DND-41 (cell line): ENCODE results near the gene ATXN7L3B.

ENCODE experiments used
- ATAC-seq: fragments of 200-7000 bp; cut with Tn5 transposase; 3 replicates; pipeline ENCODE4 v1.9.1; 2021; ENCODE audit warnings: low read depth; ENCODE audit not compliant: insufficient read depth
- DNase-seq: peaks from one replicate; pipeline ENCODE4 v3.0.0-alpha.2; 2020
- H2AFZ ChIP-seq: 2 replicates; pipeline ENCODE4 v1.6.0; 2012; ENCODE audit warnings: low read depth, low read length
- H3K27ac ChIP-seq: 2 replicates; pipeline ENCODE4 v1.5.1; 2012; ENCODE audit warnings: low read length, inconsistent platforms
- H3K27me3 ChIP-seq: fragments of 200-600 bp; sonication (generic); 2 replicates; pipeline ENCODE4 v1.6.0; 2012; ENCODE audit warnings: low read length, mild to moderate bottlenecking, inconsistent platforms; ENCODE audit not compliant: insufficient read depth, poor library complexity
- H3K36me3 ChIP-seq: 2 replicates; pipeline ENCODE4 v1.5.1; 2012; ENCODE audit warnings: low read length, inconsistent platforms; ENCODE audit not compliant: insufficient read depth
- H3K4me1 ChIP-seq: 2 replicates; pipeline ENCODE4 v1.5.1; 2012; ENCODE audit warnings: mild to moderate bottlenecking, low read length; ENCODE audit not compliant: insufficient read depth
- H3K4me2 ChIP-seq: 2 replicates; pipeline ENCODE4 v1.6.0; 2012; ENCODE audit warnings: mild to moderate bottlenecking, moderate library complexity, low read length, inconsistent platforms; ENCODE audit not compliant: insufficient read depth
- H3K4me3 ChIP-seq, 2 experiments: fragments of 200-600 bp in 1 of 2; shearing (Covaris generic) in 1 of 2; 2 replicates each; pipeline ENCODE4 v1.5.1; 2012 to 2016; ENCODE audit warnings: inconsistent platforms in 2 of 2, low read length in 2 of 2, mild to moderate bottlenecking in 2 of 2, low read depth in 1 of 2, moderate library complexity in 1 of 2
- H3K79me2 ChIP-seq: 2 replicates; pipeline ENCODE4 v1.6.0; 2012; ENCODE audit warnings: low read length, inconsistent platforms; ENCODE audit not compliant: insufficient read depth
- H3K9ac ChIP-seq: 2 replicates; pipeline ENCODE4 v1.6.0; 2012; ENCODE audit warnings: low read depth, mild to moderate bottlenecking, inconsistent platforms, low read length, moderate library complexity
- H3K9me3 ChIP-seq: 2 replicates; pipeline ENCODE4 v1.5.1; 2012; ENCODE audit warnings: low read length, moderate library complexity, mild to moderate bottlenecking, inconsistent platforms; ENCODE audit not compliant: insufficient read depth, severe bottlenecking
- H4K20me1 ChIP-seq: 2 replicates; pipeline ENCODE4 v1.6.0; 2012; ENCODE audit warnings: low read length; ENCODE audit not compliant: insufficient read depth
- EZH2 ChIP-seq: IDR thresholded peaks from 3 replicates; pipeline ENCODE4 v1.6.1; 2012; ENCODE audit warnings: borderline replicate concordance, low read depth, mild to moderate bottlenecking, moderate library complexity, low read length, inconsistent platforms; ENCODE audit not compliant: severe bottlenecking
- TF ChIP-seq, protein P1 (sequence below): IDR thresholded peaks from 2 replicates; pipeline ENCODE4 v1.5.1; 2012; ENCODE audit warnings: borderline replicate concordance, low read length, moderate library complexity, mild to moderate bottlenecking; ENCODE audit not compliant: poor library complexity, severe bottlenecking; ENCODE audit errors: extremely low read depth

ATXN7L3B gene

DNA sequence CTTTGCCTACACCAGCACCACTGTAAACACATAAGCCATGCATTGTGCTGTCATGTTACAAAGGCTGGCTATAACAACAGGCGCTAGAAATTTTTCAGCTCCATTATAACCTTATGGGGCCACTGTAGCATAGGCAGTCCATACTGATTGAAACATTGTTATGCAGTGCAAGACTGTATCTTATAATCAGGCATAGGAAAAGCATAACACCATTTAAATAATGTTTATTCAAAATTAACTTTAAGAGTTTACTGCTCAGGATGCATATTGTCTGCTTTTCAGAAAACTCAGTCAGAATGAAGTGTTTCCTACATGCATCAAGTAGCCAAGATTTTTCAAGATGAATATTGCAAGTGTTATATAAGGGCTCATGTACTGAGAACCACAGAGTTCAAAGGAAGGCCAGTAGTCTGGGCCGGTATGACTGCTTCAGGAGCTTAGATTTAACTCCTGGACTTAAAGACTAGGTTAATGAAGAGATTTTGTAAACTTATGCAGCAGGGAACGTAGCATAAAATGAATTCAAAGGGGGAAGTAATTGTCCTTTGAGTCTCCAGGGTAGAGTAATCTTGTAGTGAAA lies 46.9 kb downstream of the ATXN7L3B start:
- Histone ChIP-seq H3K4me1 (no peaks in the 10 kb centered on the region), H3K36me3 (no peaks in the 10 kb centered on the region), H4K20me1 (no peaks in the 10 kb centered on the region), H3K27ac (no peak overlapping the region), H3K79me2 (no peaks in the 10 kb centered on the region), H3K4me3 (no peak overlapping the region), H2AFZ (no peak overlapping the region), H3K27me3 (no peaks in the 10 kb centered on the region), H3K9ac (no peak overlapping the region), H3K9me3 (no peaks in the 10 kb centered on the region), H3K4me2 (no peak overlapping the region)
- no peak for ATAC-seq
- no peak for TF ChIP-seq EZH2
- TF ChIP-seq, protein P1, sequence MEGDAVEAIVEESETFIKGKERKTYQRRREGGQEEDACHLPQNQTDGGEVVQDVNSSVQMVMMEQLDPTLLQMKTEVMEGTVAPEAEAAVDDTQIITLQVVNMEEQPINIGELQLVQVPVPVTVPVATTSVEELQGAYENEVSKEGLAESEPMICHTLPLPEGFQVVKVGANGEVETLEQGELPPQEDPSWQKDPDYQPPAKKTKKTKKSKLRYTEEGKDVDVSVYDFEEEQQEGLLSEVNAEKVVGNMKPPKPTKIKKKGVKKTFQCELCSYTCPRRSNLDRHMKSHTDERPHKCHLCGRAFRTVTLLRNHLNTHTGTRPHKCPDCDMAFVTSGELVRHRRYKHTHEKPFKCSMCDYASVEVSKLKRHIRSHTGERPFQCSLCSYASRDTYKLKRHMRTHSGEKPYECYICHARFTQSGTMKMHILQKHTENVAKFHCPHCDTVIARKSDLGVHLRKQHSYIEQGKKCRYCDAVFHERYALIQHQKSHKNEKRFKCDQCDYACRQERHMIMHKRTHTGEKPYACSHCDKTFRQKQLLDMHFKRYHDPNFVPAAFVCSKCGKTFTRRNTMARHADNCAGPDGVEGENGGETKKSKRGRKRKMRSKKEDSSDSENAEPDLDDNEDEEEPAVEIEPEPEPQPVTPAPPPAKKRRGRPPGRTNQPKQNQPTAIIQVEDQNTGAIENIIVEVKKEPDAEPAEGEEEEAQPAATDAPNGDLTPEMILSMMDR = no peak
- no peak for DNase-seq

DNA sequence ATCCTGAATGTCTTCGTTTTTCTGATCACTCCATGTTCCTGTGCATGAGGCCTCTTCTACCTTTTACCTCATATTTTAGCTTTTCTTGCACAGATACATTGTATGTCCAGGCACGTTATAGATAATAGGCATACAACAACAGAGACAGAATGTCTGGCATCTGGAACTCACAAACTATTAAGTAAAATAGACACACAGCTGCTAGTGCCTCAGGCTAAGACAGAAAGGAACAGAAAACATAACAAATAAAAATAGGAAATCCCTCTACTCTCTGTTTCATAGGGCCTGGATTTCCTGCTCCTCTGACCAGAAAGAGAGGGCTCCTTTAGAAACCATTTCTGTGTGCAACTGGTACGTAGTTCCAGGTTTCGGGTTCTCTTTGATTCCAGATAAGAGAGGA lies 48.6 kb downstream of the ATXN7L3B start:
- Histone ChIP-seq H3K4me3 (no peak overlapping the region), H4K20me1 (no peaks in the 10 kb centered on the region), H3K4me2 (no peak overlapping the region), H3K27ac (no peak overlapping the region), H3K4me1 (no peaks in the 10 kb centered on the region), H3K9me3 (no peaks in the 10 kb centered on the region), H3K27me3 (no peaks in the 10 kb centered on the region), H3K36me3 (no peaks in the 10 kb centered on the region), H2AFZ (no peak overlapping the region), H3K79me2 (no peaks in the 10 kb centered on the region), H3K9ac (no peak overlapping the region)
- ATAC-seq = no peak
- no peak for DNase-seq
- TF ChIP-seq EZH2 = no peak
- TF ChIP-seq, protein P1 = no peak
